Endothelial cell of umbilical vein (primary cell): ENCODE measurements around the gene CHML. TPM values are rescaled to one million over a fixed set of nuclear protein-coding genes. Genes with fewer than 3 reads are reported as not detected.

Source experiments
- BruUV-seq: library from RNA; stranded (reverse); fragments of 400-500 nt; replicated peaks from 2 replicates; lab custom pipeline; 2021; lab: Mats Ljungman, UMichigan
- CTCF ChIA-PET: fragments of 300-600, 350-600 bp; sonication (Branson Sonifier 250); formaldehyde crosslinking; loops from one replicate; lab custom pipeline; 2021; ENCODE audit warnings: antibody characterized with exemption, inconsistent platforms; lab: Charles Lee
- POLR2A ChIA-PET: fragments of 300-600, 350-600 bp; sonication (Branson Sonifier 250); formaldehyde crosslinking; loops from one replicate; lab custom pipeline; 2021; ENCODE audit warnings: antibody characterized with exemption, inconsistent platforms; lab: Charles Lee
- DNase-seq: peaks from one replicate; pipeline ENCODE4 v3.0.0-alpha.2; 2011; ENCODE audit warnings: low read depth, low spot score
- FAIRE-seq: peaks from 2 replicates; lab custom pipeline; 2011; peaks lifted over from hg19 to GRCh38; lab: Jason Lieb, UNC
- H2AFZ ChIP-seq: 2 replicates; pipeline ENCODE4 v1.6.0; 2012; ENCODE audit warnings: low read depth, low read length, control low read depth, inconsistent platforms
- H3K27ac ChIP-seq: 2 replicates; pipeline ENCODE4 v1.5.1; 2011; ENCODE audit warnings: low read depth, mild to moderate bottlenecking, control low read depth, low read length, moderate library complexity; ENCODE audit not compliant: insufficient read depth
- H3K27me3 ChIP-seq, 2 experiments: 2 replicates each; pipeline versions ENCODE4 v1.6.0 to v1.6.1; 2011; ENCODE audit warnings: low read length in 2 of 2, mixed read lengths in 1 of 2; ENCODE audit not compliant: control insufficient read depth in 2 of 2, insufficient read depth in 2 of 2
- H3K36me3 ChIP-seq, 2 experiments: 2 replicates in 1 of 2; 3 replicates in 1 of 2; pipeline ENCODE4 v1.5.1; 2011; ENCODE audit warnings: low read length in 2 of 2, mild to moderate bottlenecking in 1 of 2, moderate library complexity in 1 of 2; ENCODE audit not compliant: control insufficient read depth in 2 of 2, insufficient read depth in 2 of 2; ENCODE audit errors: extremely low read depth in 1 of 2
- H3K4me1 ChIP-seq: 3 replicates; pipeline ENCODE4 v1.5.1; 2011; ENCODE audit warnings: mild to moderate bottlenecking, low read length; ENCODE audit not compliant: control insufficient read depth, insufficient read depth; ENCODE audit errors: extremely low read depth
- H3K4me2 ChIP-seq: 2 replicates; pipeline ENCODE4 v1.6.1; 2011; ENCODE audit warnings: low read length, control low read depth, mixed read lengths; ENCODE audit not compliant: insufficient read depth
- H3K4me3 ChIP-seq, 3 experiments: fragments of 200-600 bp in 1 of 3; sonication (generic), shearing (Covaris generic) in 1 of 3; replicated peaks in 1 of 3; 2 replicates each; pipeline ENCODE4 v1.5.1; 2011 to 2016; ENCODE audit warnings: control low read depth in 3 of 3, low read length in 3 of 3, mild to moderate bottlenecking in 2 of 3, inconsistent platforms in 1 of 3, low read depth in 1 of 3, moderate library complexity in 1 of 3; ENCODE audit not compliant: insufficient read depth in 1 of 3
- H3K79me2 ChIP-seq: 2 replicates; pipeline ENCODE4 v1.6.0; 2012; ENCODE audit warnings: low read length, inconsistent platforms; ENCODE audit not compliant: control insufficient read depth, insufficient read depth
- H3K9ac ChIP-seq: replicated peaks from 2 replicates; pipeline ENCODE3; 2011; ENCODE audit warnings: low read length, control low read depth; ENCODE audit not compliant: insufficient read depth; ENCODE audit errors: extremely low read depth
- H3K9me1 ChIP-seq: replicated peaks from 3 replicates; pipeline ENCODE4 v1.6.0; 2011; ENCODE audit warnings: mild to moderate bottlenecking, low read length; ENCODE audit not compliant: control insufficient read depth, insufficient read depth; ENCODE audit errors: extremely low read depth
- H3K9me3 ChIP-seq: replicated peaks from 2 replicates; pipeline ENCODE4 v1.5.1; 2012; ENCODE audit warnings: low read length, inconsistent platforms; ENCODE audit not compliant: control insufficient read depth, insufficient read depth
- H4K20me1 ChIP-seq: replicated peaks from 2 replicates; pipeline ENCODE3; 2011; ENCODE audit warnings: mild to moderate bottlenecking, low read length; ENCODE audit not compliant: control insufficient read depth, insufficient read depth; ENCODE audit errors: extremely low read depth
- EZH2 ChIP-seq: IDR thresholded peaks from 2 replicates; pipeline ENCODE4 v1.6.1; 2012; ENCODE audit warnings: borderline replicate concordance, low read depth, mild to moderate bottlenecking, moderate library complexity, low read length, inconsistent platforms; ENCODE audit not compliant: severe bottlenecking
- FOS ChIP-seq: IDR thresholded peaks from 2 replicates; pipeline ENCODE4 v1.6.1; 2011; ENCODE audit warnings: mild to moderate bottlenecking, low read length, moderate library complexity, borderline replicate concordance; ENCODE audit not compliant: insufficient read depth
- GATA2 ChIP-seq: IDR thresholded peaks from 2 replicates; pipeline ENCODE4 v1.7.0; 2011; ENCODE audit warnings: low read depth, mild to moderate bottlenecking, moderate library complexity, mixed read lengths, low read length; ENCODE audit not compliant: insufficient read length, insufficient read depth
- JUN ChIP-seq: IDR thresholded peaks from 2 replicates; pipeline ENCODE4 v1.6.1; 2011; ENCODE audit warnings: borderline replicate concordance, low read depth; ENCODE audit not compliant: insufficient read length, insufficient read depth
- MAX ChIP-seq: IDR thresholded peaks from 2 replicates; pipeline ENCODE4 v1.6.1; 2011; ENCODE audit not compliant: insufficient read depth, insufficient read length
- MYC ChIP-seq: IDR thresholded peaks from one replicate; pipeline ENCODE4 v1.6.1; 2011; ENCODE audit warnings: mild to moderate bottlenecking, low read depth, low read length
- POLR2A ChIP-seq: IDR thresholded peaks from 2 replicates; pipeline ENCODE4 v1.6.1; 2012; ENCODE audit warnings: low read depth, mild to moderate bottlenecking, control low read depth, low read length
- POLR2AphosphoS5 ChIP-seq: IDR thresholded peaks from 2 replicates; pipeline ENCODE4 v1.6.1; 2012; ENCODE audit warnings: low read depth, mild to moderate bottlenecking, control low read depth, low read length, moderate library complexity; ENCODE audit not compliant: insufficient read depth
- dilution Hi-C: fragments of 300-500 bp; cut with MboI; formaldehyde crosslinking; loops from one replicate; pipeline ENCODE4 v1.15.0; 2019; ENCODE audit warnings: low sequenced_read_pairs; ENCODE audit not compliant: extremely low pct_ligation_motif_present
- intact Hi-C: fragments of 100-400 bp; cut with micrococcal nuclease; formaldehyde crosslinking; loops from one replicate; pipeline ENCODE4 v1.10.0; 2022
- polyA plus RNA-seq, 4 experiments: library from polyadenylated mRNA; depleted of rRNA in 3 of 4; stranded (reverse) in 3 of 4; unstranded in 1 of 4; fragments of >200 nt; gene quantifications; 2 replicates each; pipeline versions ENCODE4 v1.2.1 to v1.2.3, GENCODE V29; 2011 to 2012; ENCODE audit warnings: missing spikeins in 1 of 4
- total RNA-seq: library from RNA; stranded (reverse); gene quantifications from 2 replicates; pipeline ENCODE4 v1.2.3, GENCODE V29; 2021
- TF ChIP-seq, protein P1 (sequence below), 2 donors: IDR thresholded peaks; 1 replicate in 1 of 2; 2 replicates in 1 of 2; pipeline ENCODE4 v1.5.1; 2011; ENCODE audit warnings: low read length in 2 of 2, mild to moderate bottlenecking in 2 of 2, moderate library complexity in 2 of 2, control low read depth in 1 of 2, inconsistent platforms in 1 of 2, low read depth in 1 of 2; ENCODE audit not compliant: insufficient read depth in 1 of 2; ENCODE audit errors: extremely low read depth in 1 of 2

Gene CHML
- total and polyA plus RNA-seq, 2 donors (not counting 3 experiments of a cell fraction or from before 2014, with no cell fraction given): 3.3 to 22.3 TPM

- H3K79me2 ChIP-seq: no peaks in the 10 kb centered on the region
- no peak for DNase-seq
- H4K20me1 ChIP-seq: no peaks in the 10 kb centered on the region
- no peaks in the 10 kb centered on the region for H3K4me1 ChIP-seq
- intact Hi-C loops: no loop called here
- ChIA-PET POLR2A (no interaction called here), CTCF (no interaction called here)
- H3K9me3 ChIP-seq: no peaks in the 10 kb centered on the region
- TF ChIP-seq MYC: no peak
- no peak for TF ChIP-seq MAX
- TF ChIP-seq POLR2A: no peak
- no peak for TF ChIP-seq FOS
- TF ChIP-seq, protein P1, sequence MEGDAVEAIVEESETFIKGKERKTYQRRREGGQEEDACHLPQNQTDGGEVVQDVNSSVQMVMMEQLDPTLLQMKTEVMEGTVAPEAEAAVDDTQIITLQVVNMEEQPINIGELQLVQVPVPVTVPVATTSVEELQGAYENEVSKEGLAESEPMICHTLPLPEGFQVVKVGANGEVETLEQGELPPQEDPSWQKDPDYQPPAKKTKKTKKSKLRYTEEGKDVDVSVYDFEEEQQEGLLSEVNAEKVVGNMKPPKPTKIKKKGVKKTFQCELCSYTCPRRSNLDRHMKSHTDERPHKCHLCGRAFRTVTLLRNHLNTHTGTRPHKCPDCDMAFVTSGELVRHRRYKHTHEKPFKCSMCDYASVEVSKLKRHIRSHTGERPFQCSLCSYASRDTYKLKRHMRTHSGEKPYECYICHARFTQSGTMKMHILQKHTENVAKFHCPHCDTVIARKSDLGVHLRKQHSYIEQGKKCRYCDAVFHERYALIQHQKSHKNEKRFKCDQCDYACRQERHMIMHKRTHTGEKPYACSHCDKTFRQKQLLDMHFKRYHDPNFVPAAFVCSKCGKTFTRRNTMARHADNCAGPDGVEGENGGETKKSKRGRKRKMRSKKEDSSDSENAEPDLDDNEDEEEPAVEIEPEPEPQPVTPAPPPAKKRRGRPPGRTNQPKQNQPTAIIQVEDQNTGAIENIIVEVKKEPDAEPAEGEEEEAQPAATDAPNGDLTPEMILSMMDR (IDR thresholded peaks at IDR 0.05; ENCODE audit: extremely low read depth in 1 of 2, insufficient read depth in 1 of 2, low read depth in 1 of 2, low read length in 2 of 2): no peak
- no peak for TF ChIP-seq JUN
- TF ChIP-seq GATA2: no peak
- no peak for TF ChIP-seq POLR2AphosphoS5
- no peak for TF ChIP-seq EZH2
- no peak overlapping the region for H3K27ac ChIP-seq
- dilution Hi-C loops: no loop called here
- no peaks in the 10 kb centered on the region for H3K9me1 ChIP-seq
- H3K4me2 ChIP-seq: no peak overlapping the region
- H2AFZ ChIP-seq: no peak overlapping the region
- no TSS peak for BruUV-seq
- H3K36me3 ChIP-seq: no peaks in the 10 kb centered on the region
- no peaks in the 10 kb centered on the region for H3K27me3 ChIP-seq
- H3K9ac ChIP-seq: no peak overlapping the region
- H3K4me3 ChIP-seq: no peak overlapping the region
- no peak for FAIRE-seq
These were observed 35.8 kb upstream of the CHML start for GRCh38 chr1:241675983-241676382.
